Stimulated activated CD8-positive, alpha-beta memory T cell treated with anti-CD3 and anti-CD28 coated beads, Interleukin-15, amount 100 ng/mL, for 48 hours (primary cell): Measurements from ENCODE around the gene PPP5C.
"Not testable (repeated sequence)": the region's sequence is repeated elsewhere in the genome, so short reads cannot be mapped to it uniquely, and the experiment has no call there.

Source experiments
- DNase-seq, 2 donors: peaks; one replicate each; pipeline ENCODE4 v3.0.0-alpha.2; 2020; ENCODE audit warnings: low read depth in 2 of 2

Gene PPP5C

DNA sequence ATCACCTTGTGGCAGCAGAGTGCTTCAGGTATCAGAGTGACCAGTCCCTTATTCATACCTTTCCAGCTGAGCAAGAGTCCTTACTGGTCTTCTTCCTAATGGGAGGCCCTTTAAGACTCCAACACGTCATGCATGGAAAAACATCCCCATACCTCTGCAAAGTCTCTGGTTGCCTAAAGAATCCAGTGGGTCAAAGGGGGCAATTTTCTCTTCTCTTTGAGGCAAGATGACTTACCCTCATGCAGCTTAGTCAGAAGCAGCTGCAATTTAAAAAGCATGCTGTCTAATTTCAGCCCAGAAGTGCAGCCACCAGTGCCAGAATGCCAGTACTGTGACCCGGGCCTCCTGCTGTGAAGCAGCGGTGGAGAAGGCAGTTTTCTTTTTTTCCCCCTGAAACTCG is 18.7 kb downstream of the PPP5C start:
- DNase-seq: no peak

DNA sequence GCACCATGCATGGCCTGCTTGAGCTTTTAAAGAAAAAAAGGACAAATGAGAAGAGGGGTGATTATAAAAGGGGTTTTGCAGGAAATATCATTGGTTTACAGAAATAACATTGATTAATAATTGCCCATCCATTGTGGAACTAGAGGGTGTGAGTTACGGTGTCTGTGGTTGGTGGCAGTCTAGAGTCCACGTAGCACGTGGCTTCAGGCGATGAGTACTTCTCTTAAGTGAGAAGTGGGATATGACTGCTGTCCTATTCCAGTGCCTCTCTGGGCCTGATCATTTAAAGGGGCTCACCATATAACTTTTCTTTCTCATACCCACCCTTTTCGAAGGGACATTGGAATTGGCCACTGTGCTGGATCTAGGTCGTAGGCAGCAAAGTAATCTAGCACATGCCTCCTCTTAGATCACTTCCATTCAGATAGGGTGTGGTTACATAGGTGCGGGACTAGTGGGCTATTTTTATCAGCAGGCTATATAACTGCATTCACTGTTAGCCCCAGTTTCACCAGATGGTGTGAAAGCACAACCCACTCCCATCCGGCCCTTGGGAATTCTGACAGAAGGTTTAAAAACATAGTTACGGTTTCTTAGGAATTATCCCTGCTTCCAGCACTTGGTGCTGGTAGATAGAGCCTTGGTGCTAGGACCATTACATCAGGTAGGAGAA is 19.9 kb downstream of the PPP5C start:
- no peak for DNase-seq

DNA sequence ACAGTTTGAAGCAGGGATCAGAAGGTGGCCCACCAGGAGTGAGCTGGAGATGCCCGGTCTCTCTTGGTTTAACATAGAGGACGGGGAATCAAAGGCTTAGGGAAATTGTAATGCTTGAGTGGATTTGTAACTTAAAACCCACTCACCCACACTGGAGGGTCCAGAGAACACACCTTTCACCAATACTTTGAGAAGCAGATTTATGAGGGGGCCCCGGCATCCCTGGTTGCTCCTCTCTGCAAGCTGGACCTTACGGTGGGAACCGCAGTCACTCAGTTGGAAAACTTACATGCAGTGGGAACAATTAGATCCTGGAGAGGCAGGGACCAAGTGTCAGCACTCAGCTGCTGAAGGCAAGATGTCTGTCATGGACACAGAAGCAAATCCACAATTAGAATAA is 20.5 kb downstream of the PPP5C start:
- no peak for DNase-seq

DNA sequence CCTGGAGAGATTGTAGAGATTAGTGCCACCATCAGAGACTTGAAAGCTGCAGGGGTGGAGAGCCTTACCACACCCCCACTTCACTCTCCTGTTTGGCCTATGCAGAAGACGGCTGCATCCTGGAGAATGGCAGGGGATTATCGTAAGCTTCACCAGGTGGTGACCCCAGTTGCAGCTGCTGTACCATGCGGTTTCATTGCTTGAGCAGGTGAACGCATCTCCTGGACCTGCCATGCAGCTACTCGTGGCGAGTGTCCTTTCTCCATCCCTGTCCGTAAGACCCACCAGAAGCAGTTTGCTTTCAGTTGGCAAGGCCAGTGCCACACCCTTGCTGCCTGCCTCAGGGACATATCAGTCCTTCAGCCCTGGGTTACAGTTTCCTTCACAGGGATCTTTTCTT is 21.2 kb downstream of the PPP5C start:
- DNase-seq: no peak

DNA sequence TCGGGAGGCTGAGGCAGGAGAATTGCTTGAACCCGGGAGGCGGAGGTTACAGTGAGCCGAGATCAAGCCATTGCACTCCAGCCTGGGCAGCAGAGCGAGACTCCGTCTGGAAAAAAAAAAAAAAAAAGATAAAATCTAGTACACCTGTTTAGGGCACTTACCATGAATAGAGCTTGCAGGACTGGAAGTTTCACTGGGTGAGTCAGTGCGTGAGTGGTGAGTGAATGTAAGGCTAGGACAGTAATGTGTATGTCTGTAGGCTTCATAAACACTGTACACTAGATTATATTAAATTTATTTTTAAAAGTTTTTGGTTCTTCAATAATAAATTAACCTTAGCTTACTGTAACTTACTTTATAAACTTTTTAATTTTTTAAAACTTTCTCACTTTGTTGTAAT is 22.9 kb downstream of the PPP5C start:
- no peak for DNase-seq

DNA sequence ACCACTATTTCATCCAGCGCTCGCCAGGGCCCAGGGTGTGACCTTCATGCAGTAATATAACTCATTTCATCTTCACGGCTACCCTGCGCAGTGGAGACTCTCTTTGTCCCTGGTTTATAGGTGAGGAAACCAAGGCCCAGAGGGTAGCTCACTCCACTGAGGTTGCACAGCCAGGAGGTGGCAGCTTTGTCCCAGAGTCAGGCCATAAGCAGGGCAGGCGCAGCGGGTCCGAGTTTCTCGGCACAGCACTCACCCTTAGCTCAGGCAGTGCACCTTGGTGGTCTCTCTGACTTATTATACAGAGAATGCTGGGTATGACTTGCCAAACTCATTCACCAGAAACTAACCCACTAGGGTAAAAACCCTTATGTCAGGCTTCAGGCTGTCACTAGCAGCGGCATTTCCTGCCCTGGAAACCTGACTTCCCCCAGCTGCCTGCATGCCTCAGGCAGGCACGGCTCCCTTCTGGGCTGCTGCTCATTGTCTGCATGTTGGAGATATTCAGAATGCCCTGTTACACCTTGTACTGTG is 24.5 kb downstream of the PPP5C start:
- DNase-seq: no peak

DNA sequence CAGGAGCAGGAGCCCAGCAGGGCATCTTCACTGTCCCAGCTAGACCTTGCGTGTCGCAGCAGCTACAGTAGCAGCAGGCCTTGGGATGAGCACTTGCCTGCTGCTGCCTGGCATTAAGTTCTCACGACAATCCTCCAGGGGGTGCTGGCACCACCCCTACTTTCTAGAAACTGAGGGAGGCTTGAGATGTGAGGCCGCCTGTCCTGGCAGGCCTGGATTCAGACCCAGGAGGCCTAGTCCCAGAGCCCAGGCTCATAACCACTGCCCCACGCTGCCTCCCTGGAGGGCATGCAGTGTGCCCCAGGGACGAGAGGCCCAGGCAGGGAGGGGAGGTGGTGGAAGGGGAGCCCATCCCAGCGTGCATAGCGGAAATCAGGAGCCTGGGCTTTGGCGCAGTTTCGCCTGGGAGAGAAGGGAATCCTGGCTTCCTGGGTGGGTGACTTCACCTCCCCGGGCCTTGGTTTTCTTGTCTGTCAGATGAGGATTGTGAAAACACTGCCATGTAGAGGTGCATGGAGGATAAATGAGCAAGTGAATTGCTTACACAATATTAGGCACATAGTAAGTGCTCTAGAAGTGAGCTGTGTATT is 26.1 kb downstream of the PPP5C start:
- DNase-seq: no peak

DNA sequence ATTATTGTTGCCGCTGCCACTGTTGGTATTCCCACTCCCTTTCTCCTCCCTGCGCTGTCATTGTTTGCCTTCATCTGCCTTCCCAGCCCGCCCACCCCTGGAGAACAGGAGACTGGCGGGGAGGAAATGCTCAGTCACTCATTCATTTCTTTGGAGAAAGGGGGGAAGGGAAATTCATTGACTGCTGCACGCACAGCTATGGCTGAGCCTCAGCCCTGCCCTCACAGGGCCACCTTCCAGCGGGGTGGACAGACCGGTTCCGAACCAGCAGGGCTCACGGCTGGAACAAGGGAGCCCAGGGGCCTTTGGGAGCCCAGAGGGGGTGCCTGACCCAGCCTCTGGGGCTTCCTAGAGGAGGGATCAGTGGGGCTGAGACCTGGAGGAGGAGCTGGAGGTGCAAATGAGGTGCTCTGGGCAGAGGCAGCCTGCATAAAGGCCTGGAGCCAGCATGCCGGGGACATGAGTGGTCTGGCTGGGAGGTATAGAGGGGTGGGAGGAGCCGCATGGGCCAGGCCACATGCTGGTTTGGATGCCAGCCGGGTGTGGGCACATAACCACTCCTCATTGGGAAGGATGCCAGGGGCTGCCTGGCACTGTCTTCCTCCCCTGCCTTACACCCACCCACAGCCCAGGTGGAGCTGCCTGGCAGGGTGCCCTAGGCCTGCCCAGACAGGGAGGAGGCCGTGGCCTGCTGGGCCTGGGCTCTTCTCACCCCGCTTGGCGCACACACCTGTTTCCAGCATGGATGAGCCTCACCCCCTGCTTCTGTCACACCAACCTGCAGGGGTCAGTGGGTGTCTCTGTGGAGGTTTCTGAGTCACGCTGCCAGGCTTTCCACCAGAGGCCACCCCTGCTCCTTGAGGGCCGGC is 26.8 kb downstream of the PPP5C start:
- no peak for DNase-seq

DNA sequence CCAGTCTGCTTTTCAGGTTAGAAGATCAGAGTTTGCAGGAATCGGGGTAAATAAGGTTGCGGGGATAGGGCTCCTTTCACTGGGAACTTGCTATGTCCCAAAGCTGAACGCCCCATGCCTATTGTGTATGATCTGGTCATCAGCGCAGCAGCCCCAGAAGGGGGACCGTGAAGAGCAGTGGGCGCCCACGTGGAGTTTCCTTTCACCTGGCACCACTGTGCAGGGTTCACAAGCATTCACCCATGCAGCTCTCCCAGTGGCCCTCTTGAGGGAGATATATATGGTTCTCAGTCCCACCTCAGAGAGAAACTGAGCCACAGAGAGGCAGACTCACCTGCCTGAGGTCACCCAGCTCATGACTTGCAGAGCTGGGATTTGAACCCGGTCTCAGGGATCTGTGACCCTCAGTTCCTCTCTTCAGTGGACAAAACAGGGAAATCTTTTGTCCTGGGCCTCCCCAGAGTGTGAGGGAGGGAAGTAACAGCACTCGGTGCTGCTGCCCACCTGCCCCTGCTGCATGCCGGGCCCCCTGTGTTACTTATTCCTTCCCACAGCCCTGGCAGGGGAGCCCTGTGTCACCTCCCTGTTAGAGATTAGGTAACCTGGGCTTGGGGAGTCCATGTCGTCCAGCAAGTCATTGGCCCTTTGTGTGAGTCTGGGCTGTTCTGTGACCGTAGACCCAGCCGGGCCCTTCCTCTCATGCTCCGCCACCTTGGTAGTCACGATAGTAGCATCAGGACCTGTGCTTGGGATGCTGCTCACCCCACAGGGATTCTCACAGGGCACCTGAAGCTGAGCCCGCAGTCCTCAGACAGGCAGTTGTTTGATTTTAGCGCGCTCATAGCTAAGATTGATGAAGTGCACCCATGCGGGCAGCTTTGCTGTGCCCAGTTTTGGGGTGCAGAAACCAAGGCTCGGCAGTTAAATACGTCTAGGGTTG is 27.9 kb downstream of the PPP5C start:
- no peak for DNase-seq

DNA sequence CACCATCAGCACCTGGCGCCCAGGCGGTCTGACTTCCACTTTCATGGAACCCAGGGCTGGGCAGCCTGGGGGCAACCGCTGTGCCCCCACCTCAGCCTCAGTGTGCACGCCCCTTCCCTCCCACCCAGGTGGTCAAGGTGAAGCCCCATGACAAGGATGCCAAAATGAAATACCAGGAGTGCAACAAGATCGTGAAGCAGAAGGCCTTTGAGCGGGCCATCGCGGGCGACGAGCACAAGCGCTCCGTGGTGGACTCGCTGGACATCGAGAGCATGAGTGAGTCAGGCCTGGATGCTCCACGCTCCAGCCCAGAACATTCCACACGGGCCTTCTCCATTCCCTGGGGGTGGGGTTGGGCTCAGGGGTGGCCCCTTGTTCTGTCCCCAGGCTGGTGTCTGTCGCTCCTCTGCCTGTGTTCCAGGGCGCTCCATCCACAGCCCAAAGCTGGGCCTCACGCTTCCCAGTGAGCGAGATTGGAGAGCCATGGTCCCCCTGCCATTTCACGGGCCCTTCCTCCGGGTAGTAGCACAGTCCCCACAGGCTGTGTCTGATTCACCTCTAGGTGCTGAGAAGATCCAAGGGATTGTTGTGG is 28.7 kb downstream of the PPP5C start:
- DNase-seq: not testable (repeated sequence)

DNA sequence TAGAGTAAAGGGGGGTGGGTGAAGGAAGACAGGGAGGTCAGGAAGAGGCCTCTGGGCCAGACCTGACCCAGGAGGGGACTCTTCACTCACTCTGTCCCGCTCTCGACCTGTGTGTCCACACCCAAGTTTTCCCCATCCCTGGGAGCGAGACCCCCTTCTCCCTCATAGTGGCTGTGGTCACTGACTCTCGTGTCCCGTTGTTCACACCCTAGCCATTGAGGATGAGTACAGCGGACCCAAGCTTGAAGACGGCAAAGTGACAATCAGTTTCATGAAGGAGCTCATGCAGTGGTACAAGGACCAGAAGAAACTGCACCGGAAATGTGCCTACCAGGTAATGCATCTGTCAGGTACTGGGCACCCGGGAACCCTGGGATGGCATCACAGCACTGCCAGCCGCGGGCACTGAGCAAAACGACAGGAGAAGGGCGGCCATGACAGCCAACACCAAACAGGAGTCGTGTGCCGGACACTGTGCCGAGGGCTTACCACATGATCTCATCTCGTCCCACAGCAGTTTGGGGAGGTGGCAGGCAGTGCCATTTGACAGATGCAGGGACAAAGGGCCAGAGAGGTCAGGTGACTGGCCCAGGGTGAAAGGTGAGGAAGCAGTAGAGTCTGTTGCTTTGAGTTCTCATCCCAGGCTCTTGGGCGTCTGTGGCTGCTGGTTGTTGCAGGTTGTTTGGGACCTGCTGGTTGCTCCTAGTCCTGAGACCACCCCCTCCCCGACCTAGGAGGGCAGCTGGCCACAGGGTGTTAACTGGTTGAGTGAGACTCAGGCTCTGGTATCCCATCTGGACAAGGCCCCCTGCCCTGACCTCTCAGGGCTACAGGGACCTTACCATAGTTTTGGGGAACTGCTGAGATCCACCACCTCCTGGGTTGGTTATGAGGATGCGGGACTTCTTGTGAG is 29.6 kb downstream of the PPP5C start:
- no peak for DNase-seq

DNA sequence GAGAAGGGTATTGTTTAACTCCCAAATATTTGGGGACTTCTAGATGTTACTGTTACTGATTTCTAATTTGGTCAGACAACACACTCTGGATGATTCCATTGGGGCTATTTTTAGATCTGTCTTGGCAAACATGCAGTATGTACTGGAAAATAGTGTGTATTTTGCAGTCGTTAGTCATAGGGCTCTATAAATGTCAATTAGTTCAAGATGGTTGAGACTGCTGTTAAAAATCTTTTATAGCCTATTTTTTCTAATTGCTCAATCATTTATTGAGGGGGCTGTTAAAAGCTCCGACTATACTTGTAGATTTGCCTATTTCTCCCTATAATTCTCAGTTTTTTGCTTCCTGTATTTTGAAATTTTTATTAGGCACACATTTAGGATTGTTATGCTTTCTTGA is 31.4 kb downstream of the PPP5C start:
- no peak for DNase-seq

DNA sequence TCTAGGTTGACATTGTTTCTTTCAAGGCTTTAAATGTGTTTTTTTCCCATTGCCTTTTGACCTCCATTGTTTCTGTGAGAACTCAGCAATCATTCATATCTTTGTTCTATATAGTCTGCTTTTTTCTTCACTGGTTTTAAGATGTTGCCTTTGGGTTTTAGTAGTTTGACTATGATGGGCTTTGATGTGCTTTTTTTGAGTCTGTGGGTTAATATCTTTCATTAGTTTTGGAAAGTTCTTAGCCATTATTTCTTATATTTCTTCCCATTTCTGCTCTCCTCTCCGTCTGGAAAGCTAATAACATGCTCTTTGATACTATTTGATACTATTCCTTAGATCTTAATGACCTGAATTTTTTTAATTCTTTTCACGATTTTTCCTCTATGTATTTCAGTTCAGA is 33.8 kb downstream of the PPP5C start:
- no peak for DNase-seq

DNA sequence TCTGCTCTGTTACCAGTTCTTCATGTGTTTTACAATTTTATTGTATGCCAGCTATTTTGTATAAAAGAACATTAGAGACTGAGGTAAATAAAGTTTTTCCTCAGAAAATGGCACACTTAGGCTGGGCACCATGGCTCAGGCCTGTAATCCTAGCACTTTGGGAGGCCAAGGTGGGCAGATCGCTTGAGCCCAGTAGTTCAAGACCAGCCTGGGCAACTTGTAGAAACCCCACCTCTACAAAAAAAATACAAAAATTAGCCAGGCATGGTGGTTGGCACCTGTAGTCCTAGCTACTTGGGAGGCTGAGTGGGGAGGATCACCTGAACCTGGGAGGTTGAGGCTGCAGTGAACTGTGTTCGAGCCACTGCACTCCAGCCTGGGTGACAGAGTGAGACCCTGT is 34.5 kb downstream of the PPP5C start:
- no peak for DNase-seq

DNA sequence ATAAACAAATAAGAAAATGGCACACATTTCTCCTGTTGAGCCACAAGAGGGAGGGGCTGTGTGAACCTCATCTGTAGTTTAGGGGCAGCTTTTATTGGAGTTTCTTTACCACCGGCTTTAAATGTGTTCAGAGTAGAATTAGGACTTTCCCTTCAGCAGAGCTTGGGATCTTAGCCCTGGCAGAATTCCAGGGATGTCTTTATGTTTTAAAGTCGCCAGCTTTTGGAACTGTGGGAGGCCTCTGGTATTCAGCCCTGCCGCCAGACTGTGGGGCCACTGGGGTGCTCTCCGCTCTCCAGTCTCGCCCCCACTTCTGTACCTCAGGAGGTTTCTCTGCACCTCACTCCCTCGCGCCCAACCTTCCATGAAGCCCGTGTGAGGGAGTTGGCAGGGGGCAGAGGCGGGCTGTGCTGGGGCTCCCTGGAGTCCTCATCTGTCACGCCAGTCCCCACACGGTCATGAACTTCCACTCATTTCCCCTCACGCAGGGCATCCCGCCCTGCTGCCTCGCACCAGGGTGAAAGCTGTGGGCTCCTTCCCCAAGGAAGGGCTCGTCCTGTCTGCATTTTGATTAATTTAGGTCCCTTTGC is 35.0 kb downstream of the PPP5C start:
- no peak for DNase-seq

DNA sequence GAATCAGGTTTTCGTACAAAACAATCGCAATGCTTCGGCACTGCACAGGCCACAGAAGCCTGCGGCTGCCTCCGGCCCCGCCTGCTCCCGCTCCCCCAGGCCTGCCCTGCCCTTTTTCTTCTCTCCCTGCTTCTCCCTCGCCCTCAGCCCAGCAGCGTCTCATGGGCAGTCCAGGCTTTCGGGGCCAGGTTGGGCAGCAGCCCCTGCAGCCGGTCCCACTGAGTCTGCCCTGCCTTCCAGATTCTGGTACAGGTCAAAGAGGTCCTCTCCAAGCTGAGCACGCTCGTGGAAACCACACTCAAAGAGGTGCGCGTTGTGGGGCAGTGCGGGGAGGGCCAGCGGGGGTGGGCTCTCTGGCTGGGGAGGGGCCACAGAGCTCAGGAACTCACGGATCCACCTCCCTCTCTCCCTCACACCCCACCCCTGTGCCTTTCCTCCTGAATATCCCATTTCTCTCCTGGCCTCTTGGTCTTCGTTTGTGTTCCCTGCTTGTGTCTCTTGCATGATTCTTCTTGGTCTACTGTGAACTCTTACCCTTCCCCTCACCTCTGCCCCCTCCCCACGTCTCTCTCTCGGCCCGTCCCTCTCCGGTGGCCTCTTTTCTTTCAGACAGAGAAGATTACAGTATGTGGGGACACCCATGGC is 36.4 kb downstream of the PPP5C start:
- no peak for DNase-seq

DNA sequence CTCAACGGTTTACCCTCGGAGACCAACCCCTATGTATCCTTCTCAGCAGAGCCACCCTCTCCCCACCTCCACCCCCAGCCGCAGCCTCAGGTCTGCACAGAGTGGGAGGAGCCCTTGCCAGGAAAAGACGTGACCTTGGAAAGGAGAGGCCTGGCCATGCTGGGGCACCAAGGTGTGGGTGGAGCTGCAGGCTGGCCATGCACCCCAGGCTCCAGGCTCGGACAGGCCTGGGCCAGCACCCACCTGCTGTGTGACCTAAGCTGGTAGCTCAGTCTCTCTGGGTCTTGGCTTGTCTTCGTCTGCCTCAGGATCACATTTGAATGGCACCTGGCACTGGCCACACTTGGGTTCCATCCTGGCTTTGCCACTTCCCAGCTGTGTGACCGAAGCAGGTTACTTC is 37.0 kb downstream of the PPP5C start:
- no peak for DNase-seq

DNA sequence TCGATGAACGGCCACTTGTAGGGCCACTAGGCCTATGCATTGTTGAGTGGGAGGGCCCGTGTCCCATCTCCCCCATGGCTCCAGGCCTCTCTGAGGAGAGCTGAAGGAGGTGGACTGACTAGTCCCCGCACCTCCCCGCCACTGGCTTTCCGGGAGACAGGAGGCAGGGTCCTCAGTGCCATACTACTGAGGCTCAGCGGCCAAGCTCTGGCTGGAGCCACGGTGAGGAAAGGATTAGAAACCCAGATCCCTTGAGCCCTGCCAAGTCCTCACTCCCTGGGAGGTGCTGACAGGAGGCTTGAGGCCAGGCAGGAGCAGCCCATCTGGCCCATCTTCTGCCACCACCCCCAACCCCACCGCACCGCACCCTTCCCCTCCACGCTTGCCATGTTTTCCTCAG is 37.5 kb downstream of the PPP5C start:
- no peak for DNase-seq

DNA sequence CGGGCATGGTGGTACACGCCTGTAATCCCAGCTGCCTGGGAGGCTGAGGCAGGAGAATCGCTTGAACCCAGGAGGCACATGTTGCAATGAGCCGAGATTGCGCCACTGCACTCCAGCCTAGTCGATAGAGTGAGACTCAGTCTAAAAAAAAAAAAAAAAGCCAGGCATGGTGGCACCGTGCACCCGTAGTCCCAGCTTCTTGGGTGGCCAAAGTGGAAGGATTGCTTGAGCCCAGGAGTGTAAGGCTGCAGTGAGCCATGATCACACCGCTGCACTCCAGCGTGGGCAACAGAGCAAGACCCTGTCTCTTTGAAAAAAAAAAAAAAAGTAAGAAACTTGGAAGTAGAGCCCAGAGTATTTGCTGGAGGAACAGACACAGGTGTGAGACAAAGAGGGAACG is 38.7 kb downstream of the PPP5C start:
- no peak for DNase-seq
